Measurements from ENCODE around the gene SHC1.

SHC1 gene

DNA sequence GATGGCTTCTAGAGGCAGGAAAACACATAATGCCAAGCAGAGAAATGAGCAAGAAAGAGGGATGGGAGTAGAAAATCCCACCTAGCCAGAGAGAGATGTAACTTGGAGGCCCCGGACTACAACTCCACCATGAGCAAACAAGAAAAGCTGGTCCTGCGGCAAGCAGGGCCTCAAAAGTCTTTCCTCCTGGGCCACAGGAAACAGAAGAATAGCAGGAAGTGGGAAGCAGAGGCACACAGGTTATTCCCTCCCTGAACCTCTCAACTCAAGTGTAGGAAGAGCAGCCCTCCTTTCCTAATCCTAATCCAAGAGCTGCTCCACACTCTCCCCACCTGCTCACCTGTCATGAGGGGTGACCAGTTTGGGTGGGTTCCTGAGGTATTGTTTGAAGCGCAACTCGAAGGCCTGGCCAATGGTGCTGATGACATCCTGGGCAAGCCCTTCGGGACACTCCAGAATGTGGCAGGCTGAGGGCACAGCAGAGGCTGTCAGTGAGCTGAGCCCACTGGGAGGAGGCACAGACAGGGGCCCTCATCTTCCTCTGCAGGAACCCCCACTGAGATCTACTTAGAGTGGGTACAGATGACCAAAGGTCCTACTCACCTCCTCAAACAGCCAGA lies 3.1 kb downstream of the SHC1 start:
- Histone ChIP-seq H3K79me1 (replicated peaks; ENCODE audit: low read length, poor library complexity, severe bottlenecking) (peaks cover 1% of the 10 kb centered on the region), H2BK5ac (ENCODE audit: low read depth, low read length, poor library complexity, severe bottlenecking) (no peak overlapping the region), H3K4me3 (ENCODE audit: insufficient read depth in 1 of 2, low read depth in 1 of 2, low read length in 2 of 2) (no peak overlapping the region), H3K4me1 (ENCODE audit: control insufficient read depth, insufficient read depth, low read depth, low read length) (peaks cover 44% of the 10 kb centered on the region), H3K18ac (ENCODE audit: low read depth in 1 of 2, low read length in 2 of 2) (no peak overlapping the region), H3K27ac (ENCODE audit: low read length, poor library complexity, severe bottlenecking) (no peak overlapping the region), H3K4ac (ENCODE audit: low read depth in 1 of 2, low read length in 2 of 2) (no peak overlapping the region), H3K23ac (ENCODE audit: low read length in 2 of 2) (no peak overlapping the region), H2AFZ (ENCODE audit: low read depth, low read length) (no peak overlapping the region), H2BK120ac (ENCODE audit: low read depth, low read length) (no peak overlapping the region), H2BK12ac (ENCODE audit: low read length in 2 of 2) (peak overlapping the region in 1 of 2 experiments; percentile 38), H3K36me3 (ENCODE audit: control insufficient read depth in 1 of 2, insufficient read depth in 2 of 2, low read depth in 1 of 2, low read length in 2 of 2) (peaks cover 57 to 58% of the 10 kb centered on the region in 2 experiments), H3K27me3 (ENCODE audit: control insufficient read depth in 1 of 2, insufficient read depth in 1 of 2, low read length in 2 of 2) (no peaks in the 10 kb centered on the region), H2AK5ac (ENCODE audit: low read length, severe bottlenecking) (no peak overlapping the region), H2BK15ac (ENCODE audit: low read depth, poor library complexity, severe bottlenecking) (no peak overlapping the region), H3K14ac (ENCODE audit: low read length in 2 of 2) (no peak overlapping the region), H3K4me2 (ENCODE audit: low read length, poor library complexity, severe bottlenecking) (no peak overlapping the region), H3K9me3 (ENCODE audit: control insufficient read depth, low read length) (no peaks in the 10 kb centered on the region), H4K91ac (ENCODE audit: low read length) (no peak overlapping the region), H4K8ac (ENCODE audit: low read length) (no peak overlapping the region), H3K9ac (ENCODE audit: low read length) (peak overlapping the region; percentile 98)
- WGBS = 94% methylated on average over 5 of the region's 5 CpGs
- DNase-seq = no peak

- Histone ChIP-seq H3K4ac (ENCODE audit: low read depth in 1 of 2, low read length in 2 of 2) (no peak overlapping the region), H2BK12ac (ENCODE audit: low read length in 2 of 2) (no peak overlapping the region), H4K8ac (ENCODE audit: low read length) (no peak overlapping the region), H2AK5ac (ENCODE audit: low read length, severe bottlenecking) (no peak overlapping the region), H3K27ac (ENCODE audit: low read length, poor library complexity, severe bottlenecking) (no peak overlapping the region), H3K18ac (ENCODE audit: low read depth in 1 of 2, low read length in 2 of 2) (no peak overlapping the region), H3K9ac (ENCODE audit: low read length) (no peak overlapping the region), H3K4me1 (ENCODE audit: control insufficient read depth, insufficient read depth, low read depth, low read length) (peaks cover 39% of the 10 kb centered on the region), H4K91ac (ENCODE audit: low read length) (no peak overlapping the region), H3K27me3 (ENCODE audit: control insufficient read depth in 1 of 2, insufficient read depth in 1 of 2, low read length in 2 of 2) (no peaks in the 10 kb centered on the region), H2AFZ (ENCODE audit: low read depth, low read length) (no peak overlapping the region), H3K14ac (ENCODE audit: low read length in 2 of 2) (no peak overlapping the region), H3K23ac (ENCODE audit: low read length in 2 of 2) (no peak overlapping the region), H3K4me3 (ENCODE audit: insufficient read depth in 1 of 2, low read depth in 1 of 2, low read length in 2 of 2) (no peak overlapping the region), H3K4me2 (ENCODE audit: low read length, poor library complexity, severe bottlenecking) (no peak overlapping the region), H3K79me1 (replicated peaks; ENCODE audit: low read length, poor library complexity, severe bottlenecking) (peaks cover 1% of the 10 kb centered on the region), H2BK15ac (ENCODE audit: low read depth, poor library complexity, severe bottlenecking) (no peak overlapping the region), H2BK5ac (ENCODE audit: low read depth, low read length, poor library complexity, severe bottlenecking) (no peak overlapping the region), H3K9me3 (ENCODE audit: control insufficient read depth, low read length) (no peaks in the 10 kb centered on the region), H2BK120ac (ENCODE audit: low read depth, low read length) (no peak overlapping the region), H3K36me3 (ENCODE audit: control insufficient read depth in 1 of 2, insufficient read depth in 2 of 2, low read depth in 1 of 2, low read length in 2 of 2) (peaks cover 57 to 60% of the 10 kb centered on the region in 2 experiments)
- 100% methylated on average over 2 of the region's 7 CpGs for WGBS
- no peak for DNase-seq
These were observed 4.4 kb downstream of the SHC1 start for GRCh38 chr1:154966111-154966510.

DNA sequence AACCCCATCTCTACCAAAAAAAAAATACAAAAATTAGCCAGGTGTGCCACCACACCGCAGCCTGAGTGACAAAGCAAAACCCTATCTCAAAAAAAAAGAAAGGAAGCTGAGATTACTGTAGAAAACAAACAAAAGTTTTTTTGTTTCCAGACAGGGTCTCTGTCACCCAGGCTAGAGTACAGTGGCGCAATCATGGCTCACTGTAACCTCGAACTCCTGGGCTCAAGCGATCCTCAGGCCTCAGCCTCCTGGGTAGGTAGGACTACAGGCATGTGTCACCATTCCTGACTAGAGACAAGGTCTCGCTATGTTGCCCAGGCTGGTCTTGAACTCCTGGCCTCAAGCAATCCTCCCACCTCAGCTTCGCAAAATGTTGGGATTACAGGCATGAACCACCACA lies 6.2 kb downstream of the SHC1 start:
- Histone ChIP-seq H2BK12ac (ENCODE audit: low read length in 2 of 2) (no peak overlapping the region), H3K14ac (ENCODE audit: low read length in 2 of 2) (no peak overlapping the region), H3K36me3 (ENCODE audit: control insufficient read depth in 1 of 2, insufficient read depth in 2 of 2, low read depth in 1 of 2, low read length in 2 of 2) (peaks cover 62 to 64% of the 10 kb centered on the region in 2 experiments), H4K8ac (ENCODE audit: low read length) (no peak overlapping the region), H4K91ac (ENCODE audit: low read length) (no peak overlapping the region), H3K4me2 (ENCODE audit: low read length, poor library complexity, severe bottlenecking) (no peak overlapping the region), H3K27me3 (ENCODE audit: control insufficient read depth in 1 of 2, insufficient read depth in 1 of 2, low read length in 2 of 2) (no peaks in the 10 kb centered on the region), H2BK15ac (ENCODE audit: low read depth, poor library complexity, severe bottlenecking) (no peak overlapping the region), H2AFZ (ENCODE audit: low read depth, low read length) (no peak overlapping the region), H2BK120ac (ENCODE audit: low read depth, low read length) (no peak overlapping the region), H2BK5ac (ENCODE audit: low read depth, low read length, poor library complexity, severe bottlenecking) (no peak overlapping the region), H2AK5ac (ENCODE audit: low read length, severe bottlenecking) (no peak overlapping the region), H3K9me3 (ENCODE audit: control insufficient read depth, low read length) (no peaks in the 10 kb centered on the region), H3K79me1 (replicated peaks; ENCODE audit: low read length, poor library complexity, severe bottlenecking) (peaks cover 5% of the 10 kb centered on the region), H3K9ac (ENCODE audit: low read length) (no peak overlapping the region), H3K4me1 (ENCODE audit: control insufficient read depth, insufficient read depth, low read depth, low read length) (peaks cover 42% of the 10 kb centered on the region), H3K27ac (ENCODE audit: low read length, poor library complexity, severe bottlenecking) (no peak overlapping the region), H3K4me3 (ENCODE audit: insufficient read depth in 1 of 2, low read depth in 1 of 2, low read length in 2 of 2) (no peak overlapping the region), H3K18ac (ENCODE audit: low read depth in 1 of 2, low read length in 2 of 2) (no peak overlapping the region), H3K23ac (ENCODE audit: low read length in 2 of 2) (no peak overlapping the region), H3K4ac (ENCODE audit: low read depth in 1 of 2, low read length in 2 of 2) (no peak overlapping the region)
- DNase-seq = no peak
- 96% methylated on average over 6 of the region's 6 CpGs for WGBS

DNA sequence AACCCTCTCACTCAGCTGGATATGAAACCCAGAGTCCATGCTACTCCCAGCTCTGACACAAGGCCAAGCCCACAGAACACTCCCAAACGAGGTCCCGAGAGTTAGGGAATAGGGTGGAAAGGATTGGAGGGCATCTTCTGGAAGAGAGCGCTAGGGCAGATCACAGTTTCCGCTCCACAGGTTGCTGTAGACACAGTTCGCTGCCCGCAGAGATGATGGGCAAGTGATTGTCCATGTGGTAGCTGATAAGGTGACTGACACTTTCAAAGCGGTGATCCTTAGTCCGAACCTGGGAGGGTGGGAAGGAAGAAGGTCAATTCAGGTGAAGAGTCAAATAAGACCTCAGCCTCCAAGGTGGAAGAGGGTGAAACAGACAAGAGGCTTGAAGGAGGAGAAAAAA lies 6.9 kb downstream of the SHC1 start:
- Histone ChIP-seq H3K27me3 (ENCODE audit: control insufficient read depth in 1 of 2, insufficient read depth in 1 of 2, low read length in 2 of 2) (no peaks in the 10 kb centered on the region), H3K14ac (ENCODE audit: low read length in 2 of 2) (no peak overlapping the region), H2BK15ac (ENCODE audit: low read depth, poor library complexity, severe bottlenecking) (no peak overlapping the region), H3K4me3 (ENCODE audit: insufficient read depth in 1 of 2, low read depth in 1 of 2, low read length in 2 of 2) (no peak overlapping the region), H3K36me3 (ENCODE audit: control insufficient read depth in 1 of 2, insufficient read depth in 2 of 2, low read depth in 1 of 2, low read length in 2 of 2) (peaks cover 69 to 70% of the 10 kb centered on the region in 2 experiments), H2BK5ac (ENCODE audit: low read depth, low read length, poor library complexity, severe bottlenecking) (no peak overlapping the region), H2BK12ac (ENCODE audit: low read length in 2 of 2) (no peak overlapping the region), H3K27ac (ENCODE audit: low read length, poor library complexity, severe bottlenecking) (no peak overlapping the region), H4K8ac (ENCODE audit: low read length) (no peak overlapping the region), H3K23ac (ENCODE audit: low read length in 2 of 2) (no peak overlapping the region), H3K4me2 (ENCODE audit: low read length, poor library complexity, severe bottlenecking) (no peak overlapping the region), H3K9me3 (ENCODE audit: control insufficient read depth, low read length) (no peaks in the 10 kb centered on the region), H3K9ac (ENCODE audit: low read length) (peak overlapping the region; percentile 96), H3K4ac (ENCODE audit: low read depth in 1 of 2, low read length in 2 of 2) (peak overlapping the region in 1 of 2 experiments; percentile 7), H2BK120ac (ENCODE audit: low read depth, low read length) (no peak overlapping the region), H2AFZ (ENCODE audit: low read depth, low read length) (no peak overlapping the region), H4K91ac (ENCODE audit: low read length) (no peak overlapping the region), H3K79me1 (replicated peaks; ENCODE audit: low read length, poor library complexity, severe bottlenecking) (peaks cover 10% of the 10 kb centered on the region), H2AK5ac (ENCODE audit: low read length, severe bottlenecking) (no peak overlapping the region), H3K4me1 (ENCODE audit: control insufficient read depth, insufficient read depth, low read depth, low read length) (peaks cover 37% of the 10 kb centered on the region), H3K18ac (ENCODE audit: low read depth in 1 of 2, low read length in 2 of 2) (no peak overlapping the region)
- no peak for DNase-seq
- WGBS = 88% methylated on average over 8 of the region's 8 CpGs

Measured in mesenchymal stem cell (in vitro differentiated cells and primary cell).